ENCODE data around the gene AKAP9.
"Not testable (repeated sequence)": the region's sequence is repeated elsewhere in the genome, so short reads cannot be mapped to it uniquely, and the experiment has no call there.

Gene AKAP9

DNA sequence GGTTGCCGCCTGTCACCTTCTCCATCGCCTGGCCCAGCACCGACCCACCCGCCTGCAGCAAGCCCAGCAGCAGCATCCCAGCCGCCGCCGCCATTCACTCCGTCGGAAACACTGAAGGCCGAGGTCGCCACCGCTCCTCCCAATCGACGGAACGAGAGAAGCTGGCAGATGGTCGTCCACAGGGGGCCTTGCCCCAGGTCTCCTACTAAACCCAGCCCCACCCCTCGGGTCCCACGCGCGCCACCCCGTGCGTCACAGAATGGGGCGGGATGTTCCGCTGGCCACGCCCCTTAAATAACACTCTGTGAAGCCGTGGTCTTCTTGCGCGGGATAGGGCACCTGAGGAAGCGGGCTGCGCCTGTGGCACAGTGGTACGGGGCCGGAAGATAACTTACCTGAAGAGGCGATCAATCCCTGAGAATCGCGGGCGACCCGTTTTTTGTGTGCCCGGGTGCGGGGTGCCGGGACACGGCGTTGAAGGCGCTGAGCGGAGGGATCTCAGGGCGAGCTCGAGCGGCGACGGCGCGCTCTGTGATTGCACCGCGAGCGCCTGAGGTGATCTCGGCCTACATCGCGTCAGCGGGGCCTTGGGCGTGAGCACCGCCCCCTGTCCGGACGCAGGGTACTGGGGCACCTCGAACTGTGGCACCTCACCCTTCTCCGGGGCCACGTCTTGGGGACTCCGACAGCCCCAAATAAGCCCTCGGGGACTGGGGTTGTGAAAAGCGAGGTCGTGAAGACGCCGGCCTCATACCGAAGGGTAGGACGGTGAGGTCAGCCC lies 193.8 kb downstream of the AKAP9 start, which contains the start of gene CYP51A1:
TSS of gene CYP51A1 (minus strand) at position 207 of the 781 bp plus-strand sequence. CDS start at position 94, 113 bp downstream.
- DNase-seq (ENCODE audit: low spot score), result peak; percentile 91

DNA sequence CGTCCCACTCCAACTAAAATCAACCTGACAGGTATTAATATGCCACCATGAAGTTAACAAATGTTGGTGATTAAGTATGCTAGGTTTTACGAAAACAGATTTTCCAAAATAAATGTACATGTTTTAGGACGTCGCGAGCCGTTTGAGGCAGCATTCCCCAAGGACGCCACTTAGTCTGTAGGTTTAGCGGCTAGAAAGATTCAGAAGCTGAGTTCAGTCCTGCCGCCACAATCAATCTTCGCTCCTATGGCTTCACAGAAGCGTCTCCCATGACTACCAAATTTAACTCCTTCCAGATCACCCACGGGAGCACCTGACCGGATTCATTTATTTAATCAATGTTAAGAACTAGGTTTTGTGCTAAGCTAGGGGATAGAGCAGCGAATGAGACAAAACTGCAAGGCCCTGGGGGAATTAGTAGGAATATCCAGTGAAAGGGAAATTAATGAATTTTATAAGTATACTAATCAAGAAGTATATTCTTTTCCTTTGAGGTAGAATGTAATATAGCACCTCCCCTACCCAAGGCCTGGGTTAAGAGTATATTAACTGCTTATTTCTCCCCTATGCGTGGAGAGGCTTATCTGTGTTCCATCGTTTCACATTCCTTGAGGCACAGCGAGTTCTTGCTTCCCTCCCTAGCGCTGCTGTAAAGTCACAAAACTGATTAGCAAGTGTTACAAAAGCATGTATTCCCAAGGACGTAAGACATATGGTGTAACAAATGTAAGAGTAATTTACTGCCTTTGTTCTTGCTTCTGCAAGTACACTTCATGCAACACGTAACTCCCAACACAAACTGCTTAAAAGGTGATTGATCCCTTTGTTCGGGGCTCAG lies 194.6 kb downstream of the AKAP9 start:
- DNase-seq (ENCODE audit: low spot score), result peak; percentile 26

GRCh38 chr7:92137557-92137956 lies 196.9 kb downstream of the AKAP9 start:
- DNase-seq (ENCODE audit: low spot score), result no peak

GRCh38 chr7:92141161-92141560 lies 200.5 kb downstream of the AKAP9 start:
- DNase-seq (ENCODE audit: low spot score), result no peak

DNA sequence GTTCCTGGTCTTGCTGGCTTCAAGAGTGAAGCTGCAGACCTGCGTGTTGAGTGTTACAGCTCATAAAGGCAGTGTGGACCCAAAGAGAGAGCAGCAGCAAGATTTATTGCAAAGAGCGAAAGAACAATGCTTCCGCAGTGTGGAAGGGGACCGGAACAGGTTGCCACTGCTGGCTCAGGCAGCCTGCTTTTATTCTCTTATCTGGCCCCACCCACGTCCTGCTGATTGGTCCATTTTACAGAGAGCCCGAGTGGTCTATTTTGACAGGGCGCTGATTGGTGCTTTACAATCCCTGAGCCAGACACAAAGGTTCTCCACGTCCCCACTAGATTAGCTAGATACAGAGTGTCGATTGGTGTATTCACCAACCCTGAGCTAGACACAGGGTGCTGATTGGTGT lies 202.1 kb downstream of the AKAP9 start:
- not testable (repeated sequence) for DNase-seq (ENCODE audit: low spot score)

DNA sequence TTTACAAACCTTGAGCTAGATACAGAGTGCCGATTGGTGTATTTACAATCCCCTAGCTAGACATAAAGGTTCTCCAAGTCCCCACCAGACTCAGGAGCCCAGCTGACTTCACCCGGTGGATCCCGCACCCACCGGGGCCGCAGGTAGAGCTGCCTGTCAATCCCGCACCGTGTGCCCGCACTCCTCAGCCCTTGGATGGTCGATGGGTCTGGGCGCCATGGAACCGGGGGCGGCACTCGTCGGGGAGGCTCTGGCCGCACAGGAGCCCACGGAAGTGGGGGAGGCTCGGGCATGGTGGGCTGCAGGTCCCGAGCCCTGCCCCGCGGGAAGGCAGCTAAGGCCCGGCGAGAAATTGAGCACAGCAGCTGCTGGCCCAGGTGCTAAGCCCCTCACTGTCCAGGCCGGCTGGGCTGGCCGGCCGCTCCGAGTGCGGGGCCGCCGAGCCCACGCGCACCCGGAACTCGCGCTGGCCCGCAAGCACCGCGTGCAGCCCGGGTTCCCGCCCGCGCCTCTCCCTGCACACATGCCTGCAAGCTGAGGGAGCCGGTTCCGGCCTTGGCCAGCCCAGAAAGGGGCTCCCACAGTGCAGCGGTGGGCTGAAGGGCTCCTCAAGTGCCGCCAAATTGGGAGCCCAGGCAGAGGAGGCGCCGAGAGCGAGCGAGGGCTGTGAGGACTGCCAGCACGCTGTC lies 202.7 kb downstream of the AKAP9 start:
- DNase-seq (ENCODE audit: low spot score), result not testable (repeated sequence)

- DNase-seq (ENCODE audit: low spot score), result no peak
Observed at GRCh38 chr7:92149736-92150239, 209.1 kb downstream of the AKAP9 start.

GRCh38 chr7:92150450-92151017 lies 209.9 kb downstream of the AKAP9 start:
- DNase-seq (ENCODE audit: low spot score), result no peak

GRCh38 chr7:92155108-92155739 lies 214.6 kb downstream of the AKAP9 start:
- DNase-seq (ENCODE audit: low spot score), result no peak

DNA sequence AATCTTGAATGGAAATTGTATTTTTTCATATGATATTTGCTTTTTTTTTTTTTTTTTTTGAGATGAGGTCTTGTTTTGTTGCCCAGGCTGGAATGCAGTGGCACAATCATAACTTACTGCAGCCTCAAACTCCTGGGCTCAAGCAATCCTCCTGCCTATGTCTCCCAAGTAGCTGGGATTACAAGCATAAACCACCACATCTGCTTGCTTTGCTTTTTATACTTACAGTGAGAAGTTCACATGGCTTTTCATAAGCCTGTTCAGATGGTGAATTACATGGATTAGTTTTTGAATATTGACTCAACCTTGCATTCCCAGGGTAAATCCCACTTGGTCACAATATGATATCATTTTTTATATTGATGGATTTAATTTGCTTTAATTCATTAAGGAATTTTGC lies 216.3 kb downstream of the AKAP9 start:
- DNase-seq (ENCODE audit: low spot score), result no peak

DNA sequence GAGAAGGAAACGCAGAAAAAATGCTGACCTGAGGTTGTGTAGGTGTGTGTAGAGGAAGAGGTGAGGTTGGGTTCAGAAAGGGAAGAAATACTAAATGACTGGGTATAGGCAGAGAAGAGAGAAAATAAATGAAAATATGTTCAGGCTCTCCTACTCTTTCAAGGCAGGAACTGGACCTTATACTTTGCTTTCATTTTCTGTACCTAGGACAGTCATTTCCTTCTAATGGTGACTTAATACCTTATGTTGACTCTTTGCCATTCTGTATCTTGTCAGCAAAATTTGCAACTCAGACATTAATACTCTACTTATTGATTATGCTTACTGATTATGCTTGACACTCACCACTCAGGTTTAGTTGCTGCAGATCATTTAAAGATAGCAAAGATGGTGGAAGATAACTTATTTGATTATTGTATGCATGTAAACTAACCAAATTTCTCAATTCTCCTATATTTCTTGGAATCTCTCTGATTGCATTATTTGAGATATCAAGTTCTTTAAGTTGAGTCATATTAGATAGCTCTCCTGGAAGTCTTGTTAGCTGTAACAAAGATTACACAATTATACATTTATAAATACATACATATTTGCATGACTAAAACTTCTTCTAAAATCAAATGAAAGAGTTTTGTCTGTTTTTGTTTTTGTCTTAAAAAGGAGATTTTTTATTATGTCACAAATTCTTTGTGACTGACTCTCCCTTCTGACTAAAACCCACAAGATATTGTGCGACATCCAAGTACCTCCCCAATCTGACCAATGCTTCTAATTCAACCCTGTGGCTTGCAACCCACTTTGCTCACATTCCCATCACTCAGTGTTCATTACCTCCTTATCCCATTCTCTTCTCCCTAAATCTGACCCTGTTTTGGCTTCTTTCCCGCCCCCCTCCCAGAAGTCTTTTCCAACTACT lies 218.3 kb downstream of the AKAP9 start:
- peak; percentile 76 for DNase-seq (ENCODE audit: low spot score)
